ENCODE measurements around the gene RPS6KA1.

The RPS6KA1 gene

GRCh38 chr1:26552720-26553119 lies 23.2 kb downstream of the RPS6KA1 start:
- no peak overlapping the region for H3K4me3 ChIP-seq (ENCODE audit: low read depth, low read length)
- no peak for TF ChIP-seq CTCF (IDR thresholded peaks at IDR 0.05; ENCODE audit: low read depth, low read length)

DNA sequence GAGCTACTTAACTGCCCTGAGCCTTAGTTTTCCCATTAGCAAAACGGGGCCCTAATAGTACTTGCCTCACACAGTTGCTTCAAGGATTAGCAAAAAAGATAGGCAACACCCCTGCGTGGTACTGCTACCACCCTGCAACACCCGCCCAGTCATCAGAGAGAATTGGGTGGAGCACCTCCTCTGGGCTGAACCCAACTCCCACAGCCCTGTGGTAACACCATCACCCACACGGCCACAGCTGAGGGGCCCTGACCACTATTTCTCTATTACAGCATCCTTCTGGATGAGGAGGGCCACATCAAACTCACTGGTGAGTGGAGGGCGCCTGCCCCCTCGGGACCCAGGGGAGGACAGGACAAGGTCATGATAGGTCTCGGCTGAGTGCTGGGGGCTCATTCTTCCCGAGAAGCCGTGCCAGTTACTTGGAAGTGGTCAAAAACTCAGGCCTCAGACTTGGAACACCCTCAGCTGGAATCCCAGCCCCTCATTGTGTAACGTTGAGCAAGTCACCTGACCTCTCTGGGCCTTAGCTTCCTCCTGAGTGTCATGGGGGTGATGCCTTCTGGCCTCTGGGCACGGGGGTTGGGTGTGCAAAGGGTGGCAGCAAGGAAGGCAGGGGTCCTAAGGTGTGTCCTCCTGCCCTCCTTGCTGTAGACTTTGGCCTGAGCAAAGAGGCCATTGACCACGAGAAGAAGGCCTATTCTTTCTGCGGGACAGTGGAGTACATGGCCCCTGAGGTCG lies 24.6 kb downstream of the RPS6KA1 start:
- no peak for TF ChIP-seq CTCF (IDR thresholded peaks at IDR 0.05; ENCODE audit: low read depth, low read length)
- H3K4me3 ChIP-seq (ENCODE audit: low read depth, low read length), result no peak overlapping the region

- no peak overlapping the region for H3K4me3 ChIP-seq (ENCODE audit: low read depth, low read length)
- no peak for TF ChIP-seq CTCF (IDR thresholded peaks at IDR 0.05; ENCODE audit: low read depth, low read length)
These were observed 25.2 kb downstream of the RPS6KA1 start for GRCh38 chr1:26554781-26555180.

GRCh38 chr1:26555550-26555981 lies 26.0 kb downstream of the RPS6KA1 start:
- no peak overlapping the region for H3K4me3 ChIP-seq (ENCODE audit: low read depth, low read length)
- TF ChIP-seq CTCF (IDR thresholded peaks at IDR 0.05; ENCODE audit: low read depth, low read length), result no peak

- no peak overlapping the region for H3K4me3 ChIP-seq (ENCODE audit: low read depth, low read length)
- TF ChIP-seq CTCF (IDR thresholded peaks at IDR 0.05; ENCODE audit: low read depth, low read length), result no peak
These were observed 26.6 kb downstream of the RPS6KA1 start for GRCh38 chr1:26556111-26556510.

DNA sequence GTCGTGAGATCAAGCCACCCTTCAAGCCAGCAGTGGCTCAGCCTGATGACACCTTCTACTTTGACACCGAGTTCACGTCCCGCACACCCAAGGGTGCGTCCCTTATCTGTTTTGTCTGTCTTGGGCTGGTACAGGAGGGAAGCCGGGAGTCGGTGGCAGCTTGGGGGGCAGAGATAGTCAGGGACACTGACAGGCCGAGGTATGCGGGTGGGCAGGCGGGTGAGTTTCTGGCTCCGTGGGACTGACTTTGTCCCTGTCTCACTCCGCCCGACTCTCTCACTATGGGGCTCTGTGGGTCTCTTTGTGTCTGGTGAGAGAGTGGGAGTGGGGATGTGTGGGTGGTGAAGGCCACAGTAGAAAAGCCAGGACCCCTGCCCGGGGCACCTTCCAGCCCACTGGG lies 27.4 kb downstream of the RPS6KA1 start:
- TF ChIP-seq CTCF (IDR thresholded peaks at IDR 0.05; ENCODE audit: low read depth, low read length), result no peak
- no peak overlapping the region for H3K4me3 ChIP-seq (ENCODE audit: low read depth, low read length)

DNA sequence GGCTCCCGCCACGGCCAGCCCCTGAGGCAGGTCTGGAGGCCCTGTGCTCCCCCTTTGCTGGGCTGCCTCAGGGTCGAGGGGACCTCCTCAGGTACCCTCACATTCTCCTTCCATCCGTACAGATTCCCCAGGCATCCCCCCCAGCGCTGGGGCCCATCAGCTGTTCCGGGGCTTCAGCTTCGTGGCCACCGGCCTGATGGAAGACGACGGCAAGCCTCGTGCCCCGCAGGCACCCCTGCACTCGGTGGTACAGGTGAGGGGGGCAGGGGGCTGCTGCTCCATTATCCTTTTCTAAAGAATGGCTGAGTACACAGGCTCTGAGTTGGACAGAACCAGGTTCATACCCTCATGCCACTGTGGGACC lies 29.1 kb downstream of the RPS6KA1 start:
- no peak for TF ChIP-seq CTCF (IDR thresholded peaks at IDR 0.05; ENCODE audit: low read depth, low read length)
- no peak overlapping the region for H3K4me3 ChIP-seq (ENCODE audit: low read depth, low read length)
